GM12873 (cell line): ENCODE results near the gene DISP2.

Experiments used
- CTCF ChIP-seq: IDR thresholded peaks from 2 replicates; pipeline ENCODE4 v1.5.1; 2012; ENCODE audit warnings: low read depth, mild to moderate bottlenecking, moderate library complexity, low read length, control low read depth; ENCODE audit not compliant: insufficient read depth; ENCODE audit errors: missing control alignments

The DISP2 gene

DNA sequence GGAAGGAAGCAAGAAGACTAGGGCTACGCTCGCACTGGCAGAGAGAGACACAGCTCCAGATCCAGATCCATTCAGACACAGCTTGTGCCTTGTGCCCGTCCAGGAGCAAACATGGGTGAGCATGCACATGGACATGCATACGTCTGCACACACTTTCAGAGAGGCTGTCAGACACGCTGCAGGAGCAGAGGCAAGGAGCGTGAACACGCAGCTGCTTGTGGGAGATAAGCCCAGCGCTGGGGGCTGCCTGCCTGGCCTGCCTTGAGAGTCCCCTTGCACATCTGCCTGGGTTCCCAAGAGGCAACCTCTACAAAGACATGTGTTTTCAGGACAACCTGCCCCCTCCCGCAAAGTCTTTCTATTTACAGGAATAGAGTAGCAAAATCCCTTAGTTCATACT, 69.2 kb downstream of the DISP2 start:
- TF ChIP-seq CTCF = no peak

DNA sequence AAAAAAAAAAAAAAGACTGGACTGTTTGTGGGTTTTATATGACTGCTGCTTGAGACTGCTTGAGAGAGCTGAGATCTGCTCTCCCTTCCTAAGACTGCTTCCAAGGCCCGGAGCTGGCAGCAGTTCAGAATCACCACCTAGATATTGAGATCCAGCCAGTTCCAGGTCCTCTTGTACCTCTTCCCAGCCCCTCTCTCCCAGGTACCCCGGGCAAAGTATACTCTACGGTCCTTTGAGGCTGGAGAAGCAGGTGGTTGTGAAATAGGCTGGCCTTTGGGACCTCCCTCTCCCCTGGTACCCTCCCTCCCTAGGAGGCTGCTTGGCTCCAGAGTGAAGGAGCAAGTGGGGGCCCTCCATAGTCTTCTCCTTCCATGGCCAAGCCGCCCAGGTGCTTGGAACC, 70.2 kb downstream of the DISP2 start:
- TF ChIP-seq CTCF = no peak
